NCI-H1417 (cell line): ENCODE measurements around the gene ZBTB21.
A peak's percentile ranks its signal among the peaks of the same experiment; 100 is the strongest.
"Not testable (repeated sequence)": the region's sequence is repeated elsewhere in the genome, so short reads cannot be mapped to it uniquely, and the experiment has no call there.

Experiments used
- DNase-seq, 3 experiments: peaks; one replicate each; lab custom pipeline; 2025; lab: John Stamatoyannopoulos, UW

ZBTB21 gene

DNA sequence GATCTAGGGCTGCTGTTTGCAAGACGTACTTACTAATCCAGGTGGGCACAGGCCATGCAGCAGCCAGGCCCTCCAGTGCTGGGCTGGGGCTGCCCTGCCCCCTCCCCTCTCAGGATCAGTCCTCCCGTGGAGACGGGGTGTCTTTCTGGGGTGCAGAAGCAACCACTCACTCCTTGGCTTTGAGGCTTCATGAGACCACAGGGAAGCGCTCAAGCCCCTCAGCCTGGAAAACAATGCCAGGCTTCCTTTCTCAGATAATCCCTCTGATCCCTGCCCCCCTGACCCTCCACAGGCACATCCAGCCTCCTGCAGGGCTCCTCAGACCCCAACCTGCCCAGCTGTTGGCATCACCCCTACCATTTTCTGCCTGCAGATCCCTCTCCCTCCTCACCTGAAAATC is 42.5 kb downstream of the ZBTB21 start:
- no peak for DNase-seq

DNA sequence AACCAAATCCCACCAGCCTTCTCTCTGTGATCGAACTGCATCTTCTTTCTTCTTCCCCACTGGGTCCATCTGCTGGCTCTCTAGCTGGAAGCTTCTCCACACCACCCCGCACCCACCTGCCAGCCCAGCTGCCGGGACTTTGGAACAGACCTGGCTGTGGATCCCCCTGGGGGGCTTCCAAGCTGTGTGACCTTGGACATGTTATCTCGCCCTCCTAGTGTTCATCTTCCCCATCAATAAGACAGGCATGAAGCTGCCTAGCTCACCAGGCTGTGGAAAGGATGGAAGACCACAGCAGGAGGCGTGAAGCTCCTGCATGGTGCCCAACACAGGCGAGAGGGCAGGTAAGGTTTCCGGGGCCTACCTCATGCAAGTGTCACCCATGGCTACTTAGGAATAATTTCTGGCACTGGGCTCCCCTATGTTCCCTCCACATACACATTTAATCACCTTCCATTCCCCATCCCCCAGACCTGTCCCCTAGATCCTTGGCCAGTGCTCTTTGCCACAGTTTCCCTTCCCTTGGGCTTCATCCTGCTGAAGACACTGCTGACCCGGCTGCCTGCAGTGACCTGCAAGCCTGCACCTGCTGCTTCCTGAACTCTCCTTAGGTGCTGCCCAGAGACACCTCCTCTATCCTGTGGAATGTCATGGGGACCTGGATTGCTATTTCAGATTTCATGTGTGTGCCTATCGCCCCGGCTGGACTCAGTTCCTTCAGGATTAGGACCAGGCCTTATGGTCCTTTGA is 43.1 kb downstream of the ZBTB21 start:
- DNase-seq = no peak

DNA sequence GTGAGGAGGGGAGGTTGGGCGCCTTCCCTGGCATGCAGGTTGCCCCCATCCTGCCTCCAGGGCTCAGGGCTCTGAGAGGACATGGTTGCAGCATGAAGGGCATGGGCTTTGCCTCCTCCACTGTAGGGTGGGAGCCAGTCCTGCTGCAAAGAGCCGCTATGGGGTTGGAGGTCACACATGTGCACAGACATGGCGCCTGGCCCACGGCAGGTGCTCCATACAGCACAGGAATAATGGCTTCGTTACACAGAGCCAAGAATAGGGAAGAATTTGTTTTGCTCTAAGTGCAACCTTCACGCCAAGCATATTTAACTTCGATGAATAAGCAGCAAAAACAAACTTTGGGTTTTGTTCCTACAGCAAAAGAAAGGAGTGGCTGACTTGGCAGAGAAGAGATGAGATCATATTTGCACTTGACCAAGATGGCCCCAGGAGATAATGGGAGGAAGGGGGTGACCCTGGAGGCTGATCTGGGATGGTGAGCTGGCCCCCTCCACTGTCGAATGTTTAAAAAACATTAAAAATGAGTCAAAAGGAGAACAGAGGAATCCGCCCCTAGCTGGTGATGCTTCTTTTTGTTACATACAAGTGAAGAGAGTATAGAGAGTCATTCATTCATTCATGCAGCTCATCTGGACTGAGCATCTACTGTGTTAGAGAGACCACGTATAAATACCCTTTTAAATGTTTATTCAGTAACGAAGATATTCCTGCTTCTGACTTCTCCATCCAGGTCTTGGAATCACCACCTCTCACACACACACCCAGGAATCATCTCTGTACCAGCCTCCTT is 43.9 kb downstream of the ZBTB21 start:
- DNase-seq = no peak

DNA sequence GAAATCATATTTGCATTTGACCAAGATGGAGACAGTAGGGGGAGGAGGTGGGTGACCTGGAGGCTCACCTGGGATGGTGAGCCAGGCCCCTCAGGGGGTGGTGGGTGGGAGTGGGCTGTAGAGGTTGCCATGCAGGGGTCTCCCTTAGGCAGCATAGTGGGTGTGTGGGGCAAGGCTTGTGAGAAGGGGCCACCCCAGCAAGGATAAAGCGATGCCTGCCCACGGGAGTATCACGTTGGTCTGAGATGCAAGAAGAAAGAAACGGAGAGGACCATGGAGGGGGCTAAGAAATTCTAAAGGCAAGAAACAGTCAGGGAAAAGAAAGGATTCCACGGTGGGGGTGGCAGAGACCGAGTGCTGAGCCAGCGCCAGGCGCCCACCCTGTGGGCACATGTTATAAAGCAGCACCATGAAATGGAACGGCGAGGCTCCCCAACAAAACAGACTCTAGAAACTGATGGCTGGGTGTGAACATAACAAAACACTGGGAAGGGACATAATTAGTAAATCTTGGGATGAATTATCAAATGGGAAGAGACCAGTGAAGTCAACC is 44.6 kb downstream of the ZBTB21 start:
- no peak for DNase-seq

DNA sequence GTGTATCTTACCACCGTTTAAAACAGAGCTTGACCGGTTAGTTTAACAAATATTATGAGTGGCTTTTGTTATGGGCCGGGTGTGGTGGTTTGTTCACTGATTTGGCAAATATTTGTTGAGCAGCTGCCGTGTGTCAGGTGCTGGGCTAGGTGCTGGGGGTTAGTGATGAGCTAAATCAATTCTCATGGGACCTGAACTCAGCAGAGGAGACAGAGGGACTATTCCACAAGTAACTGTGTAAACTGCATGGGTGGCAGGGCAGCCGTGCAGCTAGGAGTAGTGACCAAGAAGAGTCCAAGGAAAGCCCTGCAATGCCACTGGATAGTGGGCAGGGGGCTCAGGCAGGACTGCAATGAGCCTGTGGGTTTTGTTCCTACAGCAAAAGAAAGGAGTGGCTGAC is 45.1 kb downstream of the ZBTB21 start:
- no peak for DNase-seq

DNA sequence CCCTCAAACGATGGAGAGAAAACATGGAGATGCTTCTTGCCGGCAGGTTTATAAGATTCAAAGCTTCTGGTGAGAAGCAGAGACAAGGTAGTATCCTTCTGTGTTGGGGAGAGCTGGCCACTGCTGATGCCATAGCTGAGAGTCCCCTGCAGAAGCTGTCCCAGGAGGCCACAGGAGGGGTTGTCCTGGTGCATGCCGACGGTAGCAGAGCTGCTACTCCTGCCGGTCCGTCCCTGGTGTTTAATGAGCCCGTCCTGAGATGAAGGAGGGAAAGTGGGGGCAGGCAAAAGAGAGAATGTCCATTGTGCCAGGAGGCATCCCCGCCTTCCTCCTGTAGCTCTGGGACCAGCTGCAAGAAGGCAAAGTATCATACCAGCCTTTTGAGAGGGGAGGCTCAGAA is 46.0 kb downstream of the ZBTB21 start:
- no peak for DNase-seq

DNA sequence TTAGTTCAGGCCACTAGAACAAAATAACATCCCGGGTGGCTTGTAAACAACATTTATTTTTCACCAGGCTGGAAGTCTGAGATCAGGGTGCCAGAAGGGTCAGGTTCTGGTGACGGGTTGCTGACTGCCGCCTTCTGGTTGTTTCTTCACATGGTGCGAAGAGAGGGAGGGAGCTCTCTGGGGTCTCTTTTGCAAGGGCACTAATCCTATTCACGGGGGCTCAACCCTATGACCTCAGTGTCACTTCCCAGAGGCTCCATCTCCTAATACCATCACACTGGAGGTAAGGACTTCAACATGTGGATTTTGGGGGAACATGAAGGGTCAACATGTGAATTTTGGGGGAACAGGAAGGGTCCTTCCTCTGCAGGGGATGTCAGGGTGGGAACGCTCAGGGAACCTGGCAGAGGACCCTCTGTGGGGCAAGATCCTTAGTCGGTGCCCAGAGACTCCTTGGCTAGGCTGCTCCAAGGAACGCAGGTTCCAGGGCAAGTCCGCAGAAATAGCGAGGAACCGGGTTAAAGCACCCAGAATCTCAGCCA is 47.7 kb downstream of the ZBTB21 start:
- no peak for DNase-seq

DNA sequence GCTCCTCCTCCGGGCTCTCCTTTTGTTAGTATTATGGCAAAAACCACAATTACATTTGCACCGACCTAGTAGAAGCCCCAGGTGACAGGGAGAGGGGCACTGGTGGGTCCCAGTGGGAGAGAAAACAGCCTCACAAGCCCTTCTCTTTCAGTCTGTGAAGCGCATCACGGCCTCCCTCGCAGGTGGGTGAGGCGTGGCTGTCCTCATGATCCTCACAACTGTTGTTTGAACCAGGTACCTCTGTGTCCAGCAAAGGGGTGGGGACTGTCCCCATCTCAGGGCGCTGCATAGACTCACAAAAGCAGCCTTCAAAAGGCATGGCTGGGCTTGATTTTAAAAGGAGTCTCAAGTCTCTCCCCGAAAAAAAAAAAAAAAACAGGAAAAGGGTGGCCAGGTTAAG is 48.4 kb downstream of the ZBTB21 start:
- no peak for DNase-seq

- no peak for DNase-seq
Observed at GRCh38 chr21:41961282-41961701, 48.9 kb downstream of the ZBTB21 start.

- no peak for DNase-seq
Observed at GRCh38 chr21:41960386-41960785, 49.8 kb downstream of the ZBTB21 start.

DNA sequence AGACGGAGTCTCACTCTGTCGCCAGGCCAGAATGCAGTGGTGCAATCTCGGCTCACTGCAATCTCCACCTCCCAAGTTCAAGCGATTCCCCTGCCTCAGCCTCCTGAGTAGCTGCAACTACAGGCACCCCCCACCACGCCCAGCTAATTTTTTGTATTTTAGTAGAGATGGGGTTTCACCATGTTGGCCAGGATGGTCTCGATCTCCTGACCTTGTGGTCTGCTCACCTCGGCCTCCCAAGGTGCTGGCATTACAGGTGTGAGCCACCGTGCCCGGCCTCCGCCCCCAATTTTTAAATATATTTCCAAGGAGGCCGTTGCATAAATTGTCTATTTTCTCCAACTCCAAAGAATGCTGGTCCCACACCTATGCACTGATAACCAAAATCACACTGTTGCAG is 50.5 kb downstream of the ZBTB21 start:
- not testable (repeated sequence) for DNase-seq

DNA sequence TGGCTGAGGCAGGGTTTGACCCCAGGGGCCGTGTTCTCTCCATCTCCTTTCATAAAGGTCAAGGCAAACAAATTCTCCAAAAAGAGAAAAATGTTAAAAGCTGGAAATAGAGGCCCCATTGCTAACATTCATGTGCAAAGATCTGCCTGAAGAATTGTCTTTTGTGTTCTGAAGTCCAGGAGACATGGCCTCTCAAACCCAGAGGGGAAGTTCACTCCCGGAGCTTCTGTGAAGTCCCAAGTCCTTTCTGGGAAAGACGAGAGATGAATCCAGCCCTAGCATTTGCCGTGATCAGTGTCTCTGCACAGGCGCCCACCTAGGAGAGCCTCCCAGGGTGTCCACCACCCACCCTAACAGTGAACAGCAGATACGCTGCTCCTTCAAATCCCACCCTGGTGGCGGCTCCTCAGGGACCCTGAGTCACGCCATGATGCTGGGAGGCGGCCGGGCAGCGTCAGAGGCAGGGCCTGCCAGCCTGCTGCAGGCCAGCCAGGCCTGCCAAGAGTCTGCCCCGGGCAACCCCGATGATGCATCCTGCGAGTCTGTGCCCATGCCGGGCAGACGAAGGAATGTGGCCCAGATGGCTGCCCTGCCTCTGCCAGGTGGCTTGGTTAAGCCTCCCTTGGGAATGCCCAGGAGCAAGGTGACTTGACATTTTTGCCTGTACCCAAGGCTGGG is 51.1 kb downstream of the ZBTB21 start:
- DNase-seq = no peak

- peak in 1 of 3 experiments; percentile 81 for DNase-seq
Observed at GRCh38 chr21:41957991-41958766, 52.0 kb downstream of the ZBTB21 start.

- DNase-seq = no peak
Observed at GRCh38 chr21:41956926-41957729, 53.0 kb downstream of the ZBTB21 start.

DNA sequence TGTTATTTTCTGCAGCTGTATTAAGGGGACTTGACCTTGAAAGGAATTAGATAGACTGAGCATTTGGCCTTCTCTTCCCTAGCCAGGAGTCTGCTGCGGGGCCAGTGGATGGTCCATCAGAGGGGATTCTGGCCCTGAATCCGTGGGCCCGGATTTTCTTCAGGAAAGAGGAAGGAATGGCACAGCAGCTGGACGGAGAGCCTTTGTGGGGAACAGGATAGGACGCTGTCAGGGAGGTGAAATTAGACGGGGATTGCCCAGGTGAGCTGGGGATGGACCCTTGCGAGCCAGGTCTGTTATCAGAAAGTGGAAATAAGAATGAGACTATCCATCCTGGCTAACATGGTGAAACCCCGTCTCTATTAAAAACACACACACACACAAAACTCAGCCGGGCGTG is 54.6 kb downstream of the ZBTB21 start:
- DNase-seq = no peak

GRCh38 chr21:41954654-41955499 is 55.3 kb downstream of the ZBTB21 start:
- DNase-seq = no peak

DNA sequence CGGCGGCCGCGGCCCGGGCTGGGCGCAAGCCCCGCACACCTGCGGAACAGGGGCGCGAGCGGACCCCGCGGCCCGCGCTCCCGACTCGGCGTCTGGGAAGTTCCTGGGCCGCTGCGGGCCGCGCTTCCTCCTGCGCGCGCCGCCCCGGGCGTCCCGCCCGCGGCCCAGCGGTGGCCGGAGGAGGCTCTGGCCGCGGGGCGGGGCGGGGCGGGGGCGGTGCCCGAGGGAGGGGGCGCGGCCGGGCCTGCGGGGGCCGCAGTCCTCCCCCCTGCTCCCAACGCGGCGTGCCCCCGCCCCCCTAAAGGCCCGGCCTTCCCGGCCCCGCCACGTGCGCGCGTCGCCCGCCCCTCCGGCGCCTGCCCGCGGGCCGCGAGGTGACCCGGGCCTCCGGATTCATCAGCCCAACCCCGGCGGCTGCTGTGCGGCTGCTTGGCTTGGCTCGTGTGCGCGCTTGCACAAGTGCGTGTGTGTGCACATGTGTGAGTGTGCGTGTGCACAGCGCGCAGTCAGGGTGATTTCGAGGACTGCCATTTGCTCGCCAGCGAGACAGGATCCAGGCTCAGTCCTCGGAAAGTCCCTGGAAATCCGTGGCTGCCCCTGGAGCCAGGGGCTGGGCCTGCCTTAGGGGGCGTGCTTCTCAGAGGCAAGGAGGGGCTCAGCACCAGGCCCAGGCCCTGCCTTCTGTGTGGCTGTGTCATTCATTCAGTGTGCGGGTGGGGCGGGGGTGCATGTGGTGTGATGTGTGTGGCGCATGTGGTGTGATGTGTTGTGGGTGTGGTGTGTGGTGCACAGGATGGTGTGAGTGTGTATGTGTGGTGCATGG is 56.1 kb downstream of the ZBTB21 start, which contains the start of gene C2CD2:
Gene C2CD2 (minus strand): TSS at position 188 of the 823 bp plus-strand sequence. CDS start 370 bp downstream, outside the sequence.
- peak; percentile 54 to 66 (median 64) for DNase-seq

GRCh38 chr21:41953249-41953830 is 56.8 kb downstream of the ZBTB21 start:
- peak in 2 of 3 experiments; percentile 47 to 61 for DNase-seq
